OCI-LY7 (cell line): ENCODE results near the gene CEP162.

Experiments
- EZH2phosphoT487 ChIP-seq: fragments of 200-600 bp; sonication (generic); IDR thresholded peaks from 2 replicates; pipeline ENCODE4 v1.6.1; 2018; ENCODE audit warnings: low read depth, borderline replicate concordance, mild to moderate bottlenecking, mixed run types, antibody characterized with exemption, low read length, moderate library complexity, mixed read lengths
- TF ChIP-seq, protein P1 (sequence below): fragments of 200-600 bp; sonication (generic); conservative IDR thresholded peaks from 2 replicates; pipeline ENCODE4 v1.5.1; 2014; ENCODE audit warnings: mild to moderate bottlenecking, antibody characterized with exemption, low read length, moderate library complexity, mixed read lengths

DNA sequence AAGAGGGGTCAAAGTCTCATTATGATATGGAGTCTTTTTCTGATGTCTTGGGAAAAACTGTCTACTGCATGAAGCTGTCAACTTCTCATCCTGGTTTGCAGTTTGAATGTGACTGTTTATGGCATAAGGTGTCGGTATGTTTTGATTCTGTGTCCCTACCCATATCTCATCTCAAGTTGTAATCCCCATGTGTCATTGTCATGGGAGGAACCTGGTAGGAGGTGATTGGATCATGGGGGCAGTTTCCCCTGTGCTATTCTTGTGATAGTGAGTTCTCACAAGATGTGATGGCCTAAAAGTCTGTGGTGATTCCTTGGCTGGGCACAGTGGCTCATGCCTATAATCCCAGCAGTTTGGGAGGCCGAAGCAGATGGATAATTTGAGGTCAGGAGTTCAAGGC, 146.2 kb downstream of the CEP162 start:
- TF ChIP-seq, protein P1, sequence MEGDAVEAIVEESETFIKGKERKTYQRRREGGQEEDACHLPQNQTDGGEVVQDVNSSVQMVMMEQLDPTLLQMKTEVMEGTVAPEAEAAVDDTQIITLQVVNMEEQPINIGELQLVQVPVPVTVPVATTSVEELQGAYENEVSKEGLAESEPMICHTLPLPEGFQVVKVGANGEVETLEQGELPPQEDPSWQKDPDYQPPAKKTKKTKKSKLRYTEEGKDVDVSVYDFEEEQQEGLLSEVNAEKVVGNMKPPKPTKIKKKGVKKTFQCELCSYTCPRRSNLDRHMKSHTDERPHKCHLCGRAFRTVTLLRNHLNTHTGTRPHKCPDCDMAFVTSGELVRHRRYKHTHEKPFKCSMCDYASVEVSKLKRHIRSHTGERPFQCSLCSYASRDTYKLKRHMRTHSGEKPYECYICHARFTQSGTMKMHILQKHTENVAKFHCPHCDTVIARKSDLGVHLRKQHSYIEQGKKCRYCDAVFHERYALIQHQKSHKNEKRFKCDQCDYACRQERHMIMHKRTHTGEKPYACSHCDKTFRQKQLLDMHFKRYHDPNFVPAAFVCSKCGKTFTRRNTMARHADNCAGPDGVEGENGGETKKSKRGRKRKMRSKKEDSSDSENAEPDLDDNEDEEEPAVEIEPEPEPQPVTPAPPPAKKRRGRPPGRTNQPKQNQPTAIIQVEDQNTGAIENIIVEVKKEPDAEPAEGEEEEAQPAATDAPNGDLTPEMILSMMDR, result no peak
- TF ChIP-seq EZH2phosphoT487, result no peak
